HepG2 (cell line): ENCODE data around the gene ZNF467. TPM values are rescaled to one million over a fixed set of nuclear protein-coding genes. Genes with fewer than 3 reads are reported as not detected.

Source experiments
- ATAC-seq: fragments of 200-7000 bp; cut with Tn5 transposase; 3 replicates; pipeline ENCODE4 v1.9.1; 2020; ENCODE audit warnings: mild to moderate bottlenecking, moderate library complexity
- BruUV-seq: library from RNA; stranded (reverse); fragments of 400-500 nt; replicated peaks from 2 replicates; lab custom pipeline; 2021; lab: Mats Ljungman, UMichigan
- CTCF ChIA-PET: fragments of 300-600 bp; formaldehyde crosslinking; extraction: SDS; loops from one replicate; lab custom pipeline; 2021; ENCODE audit warnings: low total read pairs, inconsistent platforms, low intra/inter-chr PET ratio; lab: Yijun Ruan, JAX
- POLR2A ChIA-PET: fragments of 350-600 bp; sonication (Branson Sonifier 250); formaldehyde crosslinking; loops from one replicate; lab custom pipeline; 2020; ENCODE audit warnings: antibody characterized with exemption, inconsistent platforms; lab: Yijun Ruan, JAX
- DNase-seq: peaks from one replicate; pipeline ENCODE4 v3.0.0-alpha.2; 2015; ENCODE audit warnings: low spot score
- FAIRE-seq: peaks from 3 replicates; lab custom pipeline; 2011; peaks lifted over from hg19 to GRCh38; lab: Jason Lieb, UNC
- H2AFZ ChIP-seq: one replicate; pipeline ENCODE4 v1.6.1; 2011; ENCODE audit warnings: low read length, inconsistent platforms
- H3K27ac ChIP-seq: fragments of 300-600 bp; 3 replicates; pipeline ENCODE4 v1.8.0; 2011; ENCODE audit warnings: mixed run types, mild to moderate bottlenecking, mixed read lengths, low read length, inconsistent platforms; ENCODE audit not compliant: insufficient read depth; ENCODE audit errors: extremely low read length
- H3K27me3 ChIP-seq, 2 experiments: fragments of 200-600 bp in 1 of 2; 2 replicates in 1 of 2; 3 replicates in 1 of 2; pipeline versions ENCODE4 v1.6.0 to v1.8.0; 2011; ENCODE audit warnings: low read length in 2 of 2, mild to moderate bottlenecking in 2 of 2, moderate library complexity in 2 of 2, inconsistent platforms in 1 of 2; ENCODE audit not compliant: insufficient read depth in 2 of 2, control insufficient read depth in 1 of 2
- H3K36me3 ChIP-seq, 2 experiments: fragments of 200-600 bp in 1 of 2; replicated peaks in 1 of 2; 2 replicates in 1 of 2; 3 replicates in 1 of 2; pipeline versions ENCODE4 v1.5.1 to v1.8.0; 2011; ENCODE audit warnings: low read length in 2 of 2, inconsistent platforms in 1 of 2; ENCODE audit not compliant: insufficient read depth in 2 of 2, control insufficient read depth in 1 of 2
- H3K4me1 ChIP-seq: 2 replicates; pipeline ENCODE4 v1.5.1; 2012; ENCODE audit warnings: low read length, inconsistent platforms; ENCODE audit not compliant: insufficient read depth
- H3K4me2 ChIP-seq: 2 replicates; pipeline ENCODE4 v1.6.0; 2011; ENCODE audit warnings: low read depth, low read length, inconsistent platforms
- H3K4me3 ChIP-seq, 3 experiments: fragments of 200-600 bp in 1 of 3; sonication (generic), shearing (Covaris generic) in 1 of 3; replicated peaks in 1 of 3; 2 replicates each; pipeline ENCODE4 v1.5.1; 2011 to 2016; ENCODE audit warnings: low read length in 3 of 3, inconsistent platforms in 2 of 3, low read depth in 2 of 3, mild to moderate bottlenecking in 2 of 3, control low read depth in 1 of 3, mixed read lengths in 1 of 3; ENCODE audit not compliant: insufficient read depth in 1 of 3
- H3K79me2 ChIP-seq: one replicate; pipeline ENCODE4 v1.6.1; 2011; ENCODE audit warnings: low read length, inconsistent platforms; ENCODE audit not compliant: insufficient read depth
- H3K9ac ChIP-seq: 2 replicates; pipeline ENCODE4 v1.6.0; 2011; ENCODE audit warnings: mild to moderate bottlenecking, low read depth, low read length, inconsistent platforms; ENCODE audit not compliant: insufficient read depth
- H3K9me3 ChIP-seq: 2 replicates; pipeline ENCODE4 v1.5.1; 2012; ENCODE audit warnings: mild to moderate bottlenecking, low read length
- H4K20me1 ChIP-seq: 2 replicates; pipeline ENCODE4 v1.6.0; 2011; ENCODE audit warnings: inconsistent platforms, mild to moderate bottlenecking, low read length, moderate library complexity; ENCODE audit not compliant: insufficient read depth
- CC2D1A ChIP-seq: sonication (generic); formaldehyde crosslinking; IDR thresholded peaks from 2 replicates; pipeline ENCODE4 v1.8.1; 2023; ENCODE audit warnings: mild to moderate bottlenecking, missing genetic modification reagents
- ESRRA ChIP-seq: sonication (generic); formaldehyde crosslinking; IDR thresholded peaks from 2 replicates; pipeline ENCODE4 v1.5.1; 2020; ENCODE audit warnings: mild to moderate bottlenecking, low read depth, missing genetic modification reagents
- RXRA ChIP-seq: sonication (generic); formaldehyde crosslinking; IDR thresholded peaks from 2 replicates; pipeline ENCODE4 v1.5.1; 2020; ENCODE audit warnings: missing genetic modification reagents
- ZNF558 ChIP-seq: sonication (generic); formaldehyde crosslinking; IDR thresholded peaks from 2 replicates; pipeline ENCODE4 v1.9.0; 2022; ENCODE audit warnings: mild to moderate bottlenecking, missing genetic modification reagents, borderline replicate concordance
- ZSCAN20 ChIP-seq: sonication (generic); formaldehyde crosslinking; IDR thresholded peaks from 2 replicates; pipeline ENCODE4 v1.4.0; 2020; ENCODE audit warnings: missing genetic modification reagents, mild to moderate bottlenecking, borderline replicate concordance
- WGBS: methylation state at CpG from one replicate; pipeline ENCODE4 v1.1.6; 2017; ENCODE audit warnings: low lambda C conversion rate; 5-methylcytosine and 5-hydroxymethylcytosine counted together
- in situ Hi-C: cut with HindIII; loops from 2 replicates; pipeline ENCODE4 v1.10.0; 2017; ENCODE audit warnings: low pct_unique_long_range_greater_than_20kb; ENCODE audit not compliant: extremely low pct_ligation_motif_present
- intact Hi-C: fragments of 100-400 bp; cut with micrococcal nuclease; formaldehyde crosslinking; loops from one replicate; pipeline ENCODE4 v1.10.0; 2022; ENCODE audit not compliant: unreplicated experiment
- polyA plus RNA-seq, 8 experiments: library from polyadenylated mRNA; depleted of rRNA in 3 of 8; stranded (reverse) in 7 of 8; unstranded in 1 of 8; fragments of >200 nt; fragmentation: Illumina TruSeq in 4 of 8; extraction: Trizol in 4 of 8; gene quantifications; 2 replicates each; pipeline versions ENCODE4 v1.2.1 to v1.2.3, GENCODE V29; 2011 to 2016; ENCODE audit warnings: low read depth in 4 of 8, missing spikeins in 1 of 8, mixed read lengths in 1 of 8; ENCODE audit not compliant: insufficient read depth in 1 of 8
- total RNA-seq, 5 experiments: library from RNA; depleted of rRNA; stranded (reverse); fragments of >200 nt; fragmentation: Illumina TruSeq; extraction: Trizol; gene quantifications; 2 replicates each; pipeline ENCODE4 v1.2.3, GENCODE V29; 2016; ENCODE audit warnings: low read depth in 1 of 5
- TF ChIP-seq, protein P1 (sequence below): sonication (generic); formaldehyde crosslinking; IDR thresholded peaks from 2 replicates; pipeline ENCODE4 v1.4.0; 2020; ENCODE audit warnings: mild to moderate bottlenecking, missing genetic modification reagents
- TF ChIP-seq, protein P2 (sequence below): sonication (generic); formaldehyde crosslinking; IDR thresholded peaks from 2 replicates; pipeline ENCODE4 v1.5.1; 2020; ENCODE audit warnings: missing genetic modification reagents, mild to moderate bottlenecking, borderline replicate concordance

The ZNF467 gene
- total and polyA plus RNA-seq, 2 of the 13 experiments (the other 11 are each of a cell fraction or from before 2014, with no cell fraction given): 0.03 TPM; not detected in 1

- TF ChIP-seq, protein P1, sequence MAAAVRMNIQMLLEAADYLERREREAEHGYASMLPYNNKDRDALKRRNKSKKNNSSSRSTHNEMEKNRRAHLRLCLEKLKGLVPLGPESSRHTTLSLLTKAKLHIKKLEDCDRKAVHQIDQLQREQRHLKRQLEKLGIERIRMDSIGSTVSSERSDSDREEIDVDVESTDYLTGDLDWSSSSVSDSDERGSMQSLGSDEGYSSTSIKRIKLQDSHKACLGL (CRISPR knock-in tag): no peak
- no peak for TF ChIP-seq ZNF558 (CRISPR knock-in tag)
- TF ChIP-seq RXRA (CRISPR knock-in tag): no peak
These were observed 12.1 kb downstream of the ZNF467 start (continued) for GRCh38 chr7:149761307-149761706.

DNA sequence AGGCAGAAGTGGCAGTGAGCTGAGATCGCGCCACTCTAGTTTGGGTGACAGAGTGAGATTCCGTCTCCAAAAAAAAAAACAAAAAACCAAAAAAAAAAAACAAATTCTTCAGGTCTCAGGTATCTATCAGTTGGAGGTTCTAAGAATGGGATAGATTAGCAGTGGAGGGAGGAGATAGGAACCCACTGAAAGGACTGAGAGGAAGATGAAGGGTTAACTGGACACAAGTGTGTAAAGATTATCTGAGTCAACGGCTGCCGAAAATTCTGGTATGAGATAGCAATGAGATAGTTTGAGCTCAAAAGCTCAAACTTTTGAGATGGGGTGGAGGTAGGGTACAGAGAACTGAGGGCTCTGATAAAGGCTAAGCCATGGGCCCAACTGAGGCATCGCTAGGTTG lies 12.8 kb downstream of the ZNF467 start:
- 39% methylated on average over 6 of the region's 6 CpGs for WGBS
- no peak for DNase-seq
- no TSS peak for BruUV-seq
- no peak overlapping the region for H3K4me2 ChIP-seq
- H3K9ac ChIP-seq: no peak overlapping the region
- H3K36me3 ChIP-seq: no peaks in the 10 kb centered on the region
- H2AFZ ChIP-seq: no peak overlapping the region
- no peaks in the 10 kb centered on the region for H3K9me3 ChIP-seq
- in situ Hi-C loops: no loop called here
- intact Hi-C loops: no loop called here
- no peaks in the 10 kb centered on the region for H3K4me1 ChIP-seq
- peaks cover 0 to 6% of the 10 kb centered on the region in 2 experiments; a peak in 2 of 5 replicates for H3K27me3 ChIP-seq
- H4K20me1 ChIP-seq: no peaks in the 10 kb centered on the region
- POLR2A ChIA-PET: no interaction called here
- no peak for ATAC-seq
- TF ChIP-seq ESRRA (CRISPR knock-in tag) (no peak), CC2D1A (CRISPR knock-in tag) (no peak), ZSCAN20 (CRISPR knock-in tag) (no peak)
- TF ChIP-seq, protein P2, sequence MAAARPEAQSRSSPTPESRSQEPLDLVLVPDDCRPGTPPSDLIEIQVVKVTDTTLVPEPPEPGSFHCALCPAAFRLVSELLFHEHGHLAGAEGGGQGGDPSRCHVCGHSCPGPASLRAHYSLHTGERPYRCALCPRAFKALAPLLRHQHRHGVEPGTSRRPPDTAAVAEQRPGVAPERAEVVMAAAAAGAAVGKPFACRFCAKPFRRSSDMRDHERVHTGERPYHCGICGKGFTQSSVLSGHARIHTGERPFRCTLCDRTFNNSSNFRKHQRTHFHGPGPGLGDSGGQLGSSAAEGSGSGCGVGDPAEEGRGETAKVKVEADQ: no peak
- H3K4me3 ChIP-seq: no peak overlapping the region
- H3K27ac ChIP-seq: no peak overlapping the region
- CTCF ChIA-PET: no interaction called here
- H3K79me2 ChIP-seq: no peaks in the 10 kb centered on the region
- FAIRE-seq: no peak
